Transverse colon (tissue), 3 donors: Measurements from ENCODE around the gene IL22RA1.

ENCODE experiments used
- POLR2A ChIP-seq: fragments of 450-650 bp; IDR thresholded peaks from one replicate; pipeline ENCODE4 v1.6.1; 2016; ENCODE audit warnings: antibody characterized with exemption, mild to moderate bottlenecking, moderate library complexity
- TF ChIP-seq, protein P1 (sequence below), 5 experiments: fragments of 200-600 bp in 3 of 5; fragments of 450-650 bp in 2 of 5; sonication (generic) in 3 of 5; IDR thresholded peaks; 1 replicate in 2 of 5; 2 replicates in 3 of 5; pipeline ENCODE4 v1.5.1; 2016 to 2017; ENCODE audit warnings: antibody characterized with exemption in 5 of 5, inconsistent platforms in 3 of 5, mild to moderate bottlenecking in 2 of 5, moderate library complexity in 1 of 5

DNA sequence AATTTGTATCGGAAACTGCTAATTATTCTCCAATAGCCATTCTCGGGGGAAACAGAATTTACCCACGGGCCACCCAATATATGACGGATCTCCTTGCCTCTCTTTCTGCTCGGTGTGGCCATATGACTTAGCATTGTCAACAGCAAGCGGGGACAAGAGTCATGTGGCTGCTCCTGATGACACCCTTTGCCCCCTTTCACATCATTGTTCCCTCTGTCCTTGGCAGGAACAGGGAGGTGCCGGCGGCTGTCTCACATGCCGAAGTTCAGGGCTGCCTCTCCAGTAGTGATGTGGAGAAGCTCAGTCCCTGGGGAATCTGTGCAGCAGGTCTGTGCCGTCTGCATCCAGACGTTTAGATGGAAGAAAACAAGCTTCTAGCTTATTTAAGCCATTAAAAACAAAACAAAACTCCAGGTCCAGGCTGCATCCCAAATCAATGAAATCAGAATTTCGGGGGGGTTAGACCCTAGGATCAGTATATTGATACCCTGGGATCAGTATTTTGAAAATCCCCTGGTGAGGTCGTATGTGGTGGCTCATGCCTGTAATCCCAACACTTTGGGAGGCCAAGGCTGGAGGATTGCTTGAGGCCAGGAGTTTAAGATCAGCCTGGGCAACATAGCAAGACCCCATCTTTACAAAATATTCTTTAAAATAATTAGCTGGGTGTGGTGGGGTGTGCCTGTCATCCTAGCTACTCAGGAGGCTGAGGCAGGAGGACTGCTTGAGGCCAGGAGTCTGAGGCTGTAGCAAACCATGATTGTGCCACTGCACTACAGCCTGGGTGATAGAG lies 41.8 kb downstream of the IL22RA1 start:
- TF ChIP-seq, protein P1, sequence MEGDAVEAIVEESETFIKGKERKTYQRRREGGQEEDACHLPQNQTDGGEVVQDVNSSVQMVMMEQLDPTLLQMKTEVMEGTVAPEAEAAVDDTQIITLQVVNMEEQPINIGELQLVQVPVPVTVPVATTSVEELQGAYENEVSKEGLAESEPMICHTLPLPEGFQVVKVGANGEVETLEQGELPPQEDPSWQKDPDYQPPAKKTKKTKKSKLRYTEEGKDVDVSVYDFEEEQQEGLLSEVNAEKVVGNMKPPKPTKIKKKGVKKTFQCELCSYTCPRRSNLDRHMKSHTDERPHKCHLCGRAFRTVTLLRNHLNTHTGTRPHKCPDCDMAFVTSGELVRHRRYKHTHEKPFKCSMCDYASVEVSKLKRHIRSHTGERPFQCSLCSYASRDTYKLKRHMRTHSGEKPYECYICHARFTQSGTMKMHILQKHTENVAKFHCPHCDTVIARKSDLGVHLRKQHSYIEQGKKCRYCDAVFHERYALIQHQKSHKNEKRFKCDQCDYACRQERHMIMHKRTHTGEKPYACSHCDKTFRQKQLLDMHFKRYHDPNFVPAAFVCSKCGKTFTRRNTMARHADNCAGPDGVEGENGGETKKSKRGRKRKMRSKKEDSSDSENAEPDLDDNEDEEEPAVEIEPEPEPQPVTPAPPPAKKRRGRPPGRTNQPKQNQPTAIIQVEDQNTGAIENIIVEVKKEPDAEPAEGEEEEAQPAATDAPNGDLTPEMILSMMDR (IDR thresholded peaks at IDR 0.05) = no peak
- no peak for TF ChIP-seq POLR2A
